Endothelial cell of umbilical vein (primary cell): ENCODE results near the gene IQCE. TPM values are rescaled to one million over a fixed set of nuclear protein-coding genes. Genes with fewer than 3 reads are reported as not detected.

Experiments used
- BruUV-seq: library from RNA; stranded (reverse); fragments of 400-500 nt; replicated peaks from 2 replicates; lab custom pipeline; 2021; lab: Mats Ljungman, UMichigan
- CTCF ChIA-PET: fragments of 300-600, 350-600 bp; sonication (Branson Sonifier 250); formaldehyde crosslinking; loops from one replicate; lab custom pipeline; 2021; ENCODE audit warnings: antibody characterized with exemption, inconsistent platforms; lab: Charles Lee
- POLR2A ChIA-PET: fragments of 300-600, 350-600 bp; sonication (Branson Sonifier 250); formaldehyde crosslinking; loops from one replicate; lab custom pipeline; 2021; ENCODE audit warnings: antibody characterized with exemption, inconsistent platforms; lab: Charles Lee
- DNase-seq: peaks from one replicate; pipeline ENCODE4 v3.0.0-alpha.2; 2011; ENCODE audit warnings: low read depth, low spot score
- FAIRE-seq: peaks from 2 replicates; lab custom pipeline; 2011; peaks lifted over from hg19 to GRCh38; lab: Jason Lieb, UNC
- H2AFZ ChIP-seq: 2 replicates; pipeline ENCODE4 v1.6.0; 2012; ENCODE audit warnings: low read depth, low read length, control low read depth, inconsistent platforms
- H3K27ac ChIP-seq: 2 replicates; pipeline ENCODE4 v1.5.1; 2011; ENCODE audit warnings: low read depth, mild to moderate bottlenecking, control low read depth, low read length, moderate library complexity; ENCODE audit not compliant: insufficient read depth
- H3K27me3 ChIP-seq, 2 experiments: 2 replicates each; pipeline versions ENCODE4 v1.6.0 to v1.6.1; 2011; ENCODE audit warnings: low read length in 2 of 2, mixed read lengths in 1 of 2; ENCODE audit not compliant: control insufficient read depth in 2 of 2, insufficient read depth in 2 of 2
- H3K36me3 ChIP-seq, 2 experiments: 2 replicates in 1 of 2; 3 replicates in 1 of 2; pipeline ENCODE4 v1.5.1; 2011; ENCODE audit warnings: low read length in 2 of 2, mild to moderate bottlenecking in 1 of 2, moderate library complexity in 1 of 2; ENCODE audit not compliant: control insufficient read depth in 2 of 2, insufficient read depth in 2 of 2; ENCODE audit errors: extremely low read depth in 1 of 2
- H3K4me1 ChIP-seq: 3 replicates; pipeline ENCODE4 v1.5.1; 2011; ENCODE audit warnings: mild to moderate bottlenecking, low read length; ENCODE audit not compliant: control insufficient read depth, insufficient read depth; ENCODE audit errors: extremely low read depth
- H3K4me2 ChIP-seq: 2 replicates; pipeline ENCODE4 v1.6.1; 2011; ENCODE audit warnings: low read length, control low read depth, mixed read lengths; ENCODE audit not compliant: insufficient read depth
- H3K4me3 ChIP-seq, 3 experiments: fragments of 200-600 bp in 1 of 3; sonication (generic), shearing (Covaris generic) in 1 of 3; replicated peaks in 1 of 3; 2 replicates each; pipeline ENCODE4 v1.5.1; 2011 to 2016; ENCODE audit warnings: control low read depth in 3 of 3, low read length in 3 of 3, mild to moderate bottlenecking in 2 of 3, inconsistent platforms in 1 of 3, low read depth in 1 of 3, moderate library complexity in 1 of 3; ENCODE audit not compliant: insufficient read depth in 1 of 3
- H3K79me2 ChIP-seq: 2 replicates; pipeline ENCODE4 v1.6.0; 2012; ENCODE audit warnings: low read length, inconsistent platforms; ENCODE audit not compliant: control insufficient read depth, insufficient read depth
- H3K9ac ChIP-seq: replicated peaks from 2 replicates; pipeline ENCODE3; 2011; ENCODE audit warnings: low read length, control low read depth; ENCODE audit not compliant: insufficient read depth; ENCODE audit errors: extremely low read depth
- H3K9me1 ChIP-seq: replicated peaks from 3 replicates; pipeline ENCODE4 v1.6.0; 2011; ENCODE audit warnings: mild to moderate bottlenecking, low read length; ENCODE audit not compliant: control insufficient read depth, insufficient read depth; ENCODE audit errors: extremely low read depth
- H3K9me3 ChIP-seq: replicated peaks from 2 replicates; pipeline ENCODE4 v1.5.1; 2012; ENCODE audit warnings: low read length, inconsistent platforms; ENCODE audit not compliant: control insufficient read depth, insufficient read depth
- H4K20me1 ChIP-seq: replicated peaks from 2 replicates; pipeline ENCODE3; 2011; ENCODE audit warnings: mild to moderate bottlenecking, low read length; ENCODE audit not compliant: control insufficient read depth, insufficient read depth; ENCODE audit errors: extremely low read depth
- EZH2 ChIP-seq: IDR thresholded peaks from 2 replicates; pipeline ENCODE4 v1.6.1; 2012; ENCODE audit warnings: borderline replicate concordance, low read depth, mild to moderate bottlenecking, moderate library complexity, low read length, inconsistent platforms; ENCODE audit not compliant: severe bottlenecking
- FOS ChIP-seq: IDR thresholded peaks from 2 replicates; pipeline ENCODE4 v1.6.1; 2011; ENCODE audit warnings: mild to moderate bottlenecking, low read length, moderate library complexity, borderline replicate concordance; ENCODE audit not compliant: insufficient read depth
- GATA2 ChIP-seq: IDR thresholded peaks from 2 replicates; pipeline ENCODE4 v1.7.0; 2011; ENCODE audit warnings: low read depth, mild to moderate bottlenecking, moderate library complexity, mixed read lengths, low read length; ENCODE audit not compliant: insufficient read length, insufficient read depth
- JUN ChIP-seq: IDR thresholded peaks from 2 replicates; pipeline ENCODE4 v1.6.1; 2011; ENCODE audit warnings: borderline replicate concordance, low read depth; ENCODE audit not compliant: insufficient read length, insufficient read depth
- MYC ChIP-seq: IDR thresholded peaks from one replicate; pipeline ENCODE4 v1.6.1; 2011; ENCODE audit warnings: mild to moderate bottlenecking, low read depth, low read length
- POLR2A ChIP-seq: IDR thresholded peaks from 2 replicates; pipeline ENCODE4 v1.6.1; 2012; ENCODE audit warnings: low read depth, mild to moderate bottlenecking, control low read depth, low read length
- POLR2AphosphoS5 ChIP-seq: IDR thresholded peaks from 2 replicates; pipeline ENCODE4 v1.6.1; 2012; ENCODE audit warnings: low read depth, mild to moderate bottlenecking, control low read depth, low read length, moderate library complexity; ENCODE audit not compliant: insufficient read depth
- dilution Hi-C: fragments of 300-500 bp; cut with MboI; formaldehyde crosslinking; loops from one replicate; pipeline ENCODE4 v1.15.0; 2019; ENCODE audit warnings: low sequenced_read_pairs; ENCODE audit not compliant: extremely low pct_ligation_motif_present
- intact Hi-C: fragments of 100-400 bp; cut with micrococcal nuclease; formaldehyde crosslinking; loops from one replicate; pipeline ENCODE4 v1.10.0; 2022
- polyA plus RNA-seq, 4 experiments: library from polyadenylated mRNA; depleted of rRNA in 3 of 4; stranded (reverse) in 3 of 4; unstranded in 1 of 4; fragments of >200 nt; gene quantifications; 2 replicates each; pipeline versions ENCODE4 v1.2.1 to v1.2.3, GENCODE V29; 2011 to 2012; ENCODE audit warnings: missing spikeins in 1 of 4
- total RNA-seq: library from RNA; stranded (reverse); gene quantifications from 2 replicates; pipeline ENCODE4 v1.2.3, GENCODE V29; 2021
- TF ChIP-seq, protein P1 (sequence below), 2 donors: IDR thresholded peaks; 1 replicate in 1 of 2; 2 replicates in 1 of 2; pipeline ENCODE4 v1.5.1; 2011; ENCODE audit warnings: low read length in 2 of 2, mild to moderate bottlenecking in 2 of 2, moderate library complexity in 2 of 2, control low read depth in 1 of 2, inconsistent platforms in 1 of 2, low read depth in 1 of 2; ENCODE audit not compliant: insufficient read depth in 1 of 2; ENCODE audit errors: extremely low read depth in 1 of 2
- TF ChIP-seq, protein P2 (sequence below): IDR thresholded peaks from 2 replicates; pipeline ENCODE4 v1.6.1; 2011; ENCODE audit not compliant: insufficient read depth, insufficient read length

Gene IQCE
- total and polyA plus RNA-seq, 2 donors (not counting 3 experiments of a cell fraction or from before 2014, with no cell fraction given) = 4.9 to 14.5 TPM

DNA sequence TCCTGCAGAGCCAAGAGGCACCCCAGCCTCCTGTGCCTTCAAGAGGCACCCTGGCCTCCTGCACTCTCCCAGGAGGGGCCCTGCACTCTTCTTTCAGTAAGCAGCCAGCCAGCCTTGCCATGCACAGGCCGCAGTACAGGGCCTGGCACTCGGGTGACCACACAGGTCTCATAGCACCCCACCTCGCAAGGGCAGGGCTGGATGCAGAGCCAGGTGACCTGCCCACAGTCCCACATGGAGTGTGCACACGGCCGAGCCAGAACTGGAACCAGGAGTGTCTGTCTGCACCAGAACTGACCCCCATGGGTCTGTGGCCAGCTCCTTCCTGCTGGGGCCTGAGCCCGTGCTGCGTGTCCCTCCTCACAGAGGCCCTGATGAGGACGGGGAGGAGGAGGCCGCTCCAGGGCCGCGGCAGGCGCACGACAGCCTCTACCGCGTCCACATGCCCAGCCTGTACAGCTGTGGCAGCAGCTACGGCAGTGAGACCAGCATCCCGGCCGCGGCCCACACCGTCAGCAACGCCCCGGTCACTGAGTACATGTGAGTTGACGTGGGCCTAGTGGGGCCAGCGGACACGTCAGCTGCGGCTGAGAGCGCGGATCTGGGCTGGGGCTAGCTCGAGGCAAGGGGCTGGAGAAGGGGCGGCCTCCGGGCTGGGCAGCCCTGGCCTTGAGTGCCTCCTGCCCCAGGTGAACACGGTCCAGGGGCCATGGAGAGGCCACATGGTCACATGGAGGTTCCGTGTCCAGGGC, 99.3 kb downstream of the IQCE start:
- no peak overlapping the region for H3K9ac ChIP-seq
- H2AFZ ChIP-seq = no peak overlapping the region
- H3K27ac ChIP-seq = no peak overlapping the region
- ChIA-PET CTCF (interaction anchor here (1.1 kb wide), 1 partner anchor 62 kb away, joined by 3 read pairs; no protein-coding TSS in a partner anchor), POLR2A (no interaction called here)
- no peak for DNase-seq
- no peaks in the 10 kb centered on the region for H3K27me3 ChIP-seq
- no peak overlapping the region for H3K4me2 ChIP-seq
- intact Hi-C loops (no loop called here), dilution Hi-C loops (no loop called here)
- no peak for FAIRE-seq
- peaks cover 7 to 43% of the 10 kb centered on the region in 2 experiments for H3K36me3 ChIP-seq
- H3K4me1 ChIP-seq = peaks cover 9% of the 10 kb centered on the region
- H3K9me1 ChIP-seq = no peaks in the 10 kb centered on the region
- no peaks in the 10 kb centered on the region for H4K20me1 ChIP-seq
- BruUV-seq = no TSS peak
- no peak for TF ChIP-seq EZH2
- TF ChIP-seq JUN = no peak
- TF ChIP-seq FOS = no peak
- no peak for TF ChIP-seq POLR2AphosphoS5
- TF ChIP-seq, protein P1, sequence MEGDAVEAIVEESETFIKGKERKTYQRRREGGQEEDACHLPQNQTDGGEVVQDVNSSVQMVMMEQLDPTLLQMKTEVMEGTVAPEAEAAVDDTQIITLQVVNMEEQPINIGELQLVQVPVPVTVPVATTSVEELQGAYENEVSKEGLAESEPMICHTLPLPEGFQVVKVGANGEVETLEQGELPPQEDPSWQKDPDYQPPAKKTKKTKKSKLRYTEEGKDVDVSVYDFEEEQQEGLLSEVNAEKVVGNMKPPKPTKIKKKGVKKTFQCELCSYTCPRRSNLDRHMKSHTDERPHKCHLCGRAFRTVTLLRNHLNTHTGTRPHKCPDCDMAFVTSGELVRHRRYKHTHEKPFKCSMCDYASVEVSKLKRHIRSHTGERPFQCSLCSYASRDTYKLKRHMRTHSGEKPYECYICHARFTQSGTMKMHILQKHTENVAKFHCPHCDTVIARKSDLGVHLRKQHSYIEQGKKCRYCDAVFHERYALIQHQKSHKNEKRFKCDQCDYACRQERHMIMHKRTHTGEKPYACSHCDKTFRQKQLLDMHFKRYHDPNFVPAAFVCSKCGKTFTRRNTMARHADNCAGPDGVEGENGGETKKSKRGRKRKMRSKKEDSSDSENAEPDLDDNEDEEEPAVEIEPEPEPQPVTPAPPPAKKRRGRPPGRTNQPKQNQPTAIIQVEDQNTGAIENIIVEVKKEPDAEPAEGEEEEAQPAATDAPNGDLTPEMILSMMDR (IDR thresholded peaks at IDR 0.05; ENCODE audit: extremely low read depth in 1 of 2, insufficient read depth in 1 of 2, low read depth in 1 of 2, low read length in 2 of 2) = no peak
- TF ChIP-seq MYC = no peak
- TF ChIP-seq POLR2A = no peak
- TF ChIP-seq GATA2 = no peak
- TF ChIP-seq, protein P2, sequence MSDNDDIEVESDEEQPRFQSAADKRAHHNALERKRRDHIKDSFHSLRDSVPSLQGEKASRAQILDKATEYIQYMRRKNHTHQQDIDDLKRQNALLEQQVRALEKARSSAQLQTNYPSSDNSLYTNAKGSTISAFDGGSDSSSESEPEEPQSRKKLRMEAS = no peak
- H3K9me3 ChIP-seq = no peaks in the 10 kb centered on the region
- no peaks in the 10 kb centered on the region for H3K79me2 ChIP-seq
- no peak overlapping the region for H3K4me3 ChIP-seq
